DMS53 (cell line): ENCODE data around the gene NRSN1.
A peak's percentile ranks its signal among the peaks of the same experiment; 100 is the strongest.
"Not testable (repeated sequence)": the region's sequence is repeated elsewhere in the genome, so short reads cannot be mapped to it uniquely, and the experiment has no call there.

Experiments
- DNase-seq: peaks from one replicate; lab custom pipeline; 2025; lab: John Stamatoyannopoulos, UW

NRSN1 gene

DNA sequence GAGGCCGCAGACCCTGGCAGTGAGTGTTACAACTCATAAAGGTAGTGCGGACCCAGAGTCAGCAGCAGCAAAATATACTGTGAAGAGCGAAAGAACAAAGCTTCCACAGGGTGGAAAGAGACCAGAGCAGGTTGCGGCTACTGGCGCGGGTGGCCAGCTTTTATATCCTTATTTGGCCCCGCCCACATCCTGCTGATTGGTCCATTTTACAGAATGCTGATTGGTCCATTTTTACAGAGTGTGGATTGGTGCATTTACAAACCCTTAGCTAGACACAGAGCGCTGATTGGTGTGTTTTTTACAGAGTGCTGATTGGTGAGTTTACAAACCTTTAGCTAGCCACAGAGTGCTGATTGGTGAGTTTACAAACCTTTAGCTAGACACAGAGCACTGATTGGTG, 16.7 kb downstream of the NRSN1 start:
- DNase-seq, result not testable (repeated sequence)

DNA sequence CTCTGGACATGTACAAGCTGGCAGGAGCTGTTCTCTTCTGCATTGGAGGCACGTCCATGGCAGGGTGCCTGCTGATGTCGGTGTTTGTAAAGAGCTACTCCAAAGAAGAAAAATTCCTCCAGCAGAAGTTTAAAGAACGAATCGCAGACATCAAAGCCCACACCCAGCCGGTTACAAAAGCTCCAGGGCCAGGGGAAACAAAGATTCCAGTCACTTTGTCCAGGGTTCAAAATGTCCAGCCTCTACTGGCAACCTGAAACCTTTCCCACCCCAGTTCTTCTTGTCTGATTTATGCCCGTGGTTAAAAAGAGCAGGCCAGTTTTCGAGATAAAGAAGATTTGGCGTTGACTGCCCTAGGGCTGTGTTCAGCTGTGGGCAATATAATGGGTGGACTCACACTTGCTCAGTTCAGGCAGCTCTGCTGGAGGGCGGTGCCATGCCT, 19.7 kb downstream of the NRSN1 start:
- no peak for DNase-seq

DNA sequence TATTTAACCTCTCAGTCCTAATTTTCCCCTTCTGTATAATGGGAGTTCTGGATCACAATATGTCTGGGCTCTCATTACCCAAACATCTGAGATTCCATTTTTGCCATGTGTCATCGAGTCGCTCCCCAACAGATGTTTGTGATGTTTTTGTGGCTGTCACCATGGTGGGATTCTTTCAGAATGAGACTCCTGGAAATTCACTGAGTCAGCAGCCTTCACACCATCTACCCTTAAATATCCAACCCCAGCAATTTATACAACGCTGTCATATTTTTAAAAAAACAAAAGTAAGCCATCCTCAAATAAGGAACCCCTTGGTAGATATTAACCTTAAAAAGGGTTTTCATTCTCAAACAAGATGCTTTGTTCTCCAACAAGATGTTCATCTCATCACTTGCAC, 20.9 kb downstream of the NRSN1 start:
- no peak for DNase-seq

DNA sequence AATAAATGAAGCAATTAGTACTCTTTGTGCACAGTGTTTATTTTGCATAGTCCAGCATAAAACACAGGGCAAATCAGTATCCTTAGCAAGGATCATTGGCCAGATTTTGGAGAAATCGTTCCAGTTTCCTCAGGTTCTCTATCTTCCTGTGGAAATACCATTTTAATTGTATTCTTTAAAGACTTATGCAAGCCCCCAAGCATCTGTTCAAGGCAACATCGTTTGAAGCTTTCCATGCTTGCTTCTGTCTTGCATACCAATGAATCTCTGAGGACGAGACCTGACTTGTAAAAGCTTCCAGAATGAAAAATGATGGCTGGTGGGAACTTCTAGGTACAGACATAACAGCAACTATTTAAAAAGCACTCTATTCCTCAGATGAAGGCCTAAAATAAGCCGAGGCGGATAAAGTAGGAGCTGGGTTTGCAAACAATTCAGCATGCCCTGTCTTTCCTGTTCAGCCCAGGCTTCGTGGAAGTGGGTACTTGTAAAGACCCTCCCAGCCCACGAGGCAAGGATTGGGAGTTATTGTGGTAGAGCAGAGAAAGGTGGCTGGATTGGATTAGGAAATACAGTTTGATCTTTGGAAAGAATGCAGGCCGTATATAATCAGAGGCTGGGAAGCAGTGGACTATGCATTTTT, 21.6 kb downstream of the NRSN1 start:
- DNase-seq, result no peak

DNA sequence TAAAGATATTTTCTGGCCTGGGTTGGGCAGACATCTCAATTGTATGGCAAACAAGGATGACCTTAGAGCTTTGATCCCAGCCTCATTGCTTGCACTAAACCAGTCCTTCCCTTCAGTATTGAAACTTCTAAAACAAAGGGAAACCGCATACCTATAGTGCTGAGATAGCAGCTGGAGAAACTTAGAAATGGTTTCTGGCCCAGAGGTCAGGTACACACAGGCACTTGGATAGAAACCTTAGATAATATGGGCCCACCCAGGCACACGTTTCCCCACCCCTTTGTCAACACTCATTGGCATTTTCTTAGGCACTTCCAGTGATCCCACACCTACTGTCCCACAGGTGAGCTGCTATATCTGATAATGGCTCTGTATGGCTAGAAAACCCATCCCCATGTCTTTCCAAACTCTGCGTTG, 22.1 kb downstream of the NRSN1 start:
- DNase-seq, result no peak

DNA sequence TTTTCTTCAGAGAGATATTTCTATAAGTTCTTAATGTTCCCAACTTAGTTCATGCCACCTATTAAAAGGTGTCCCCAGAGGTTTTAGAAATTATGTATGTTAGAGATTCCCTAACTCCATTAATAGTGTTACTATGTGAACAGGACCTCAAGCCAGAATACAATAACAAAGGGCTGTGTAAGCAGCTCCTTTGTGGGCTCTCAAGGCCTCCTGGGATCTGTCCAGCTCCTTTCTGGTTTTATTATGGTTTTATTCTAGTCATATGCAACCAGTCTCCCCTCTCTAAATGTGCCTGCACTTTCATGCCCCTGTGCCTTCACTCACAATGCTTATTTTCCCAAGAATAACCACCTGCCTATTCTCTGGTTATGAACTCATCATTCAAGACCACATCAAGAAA, 22.7 kb downstream of the NRSN1 start:
- no peak for DNase-seq

DNA sequence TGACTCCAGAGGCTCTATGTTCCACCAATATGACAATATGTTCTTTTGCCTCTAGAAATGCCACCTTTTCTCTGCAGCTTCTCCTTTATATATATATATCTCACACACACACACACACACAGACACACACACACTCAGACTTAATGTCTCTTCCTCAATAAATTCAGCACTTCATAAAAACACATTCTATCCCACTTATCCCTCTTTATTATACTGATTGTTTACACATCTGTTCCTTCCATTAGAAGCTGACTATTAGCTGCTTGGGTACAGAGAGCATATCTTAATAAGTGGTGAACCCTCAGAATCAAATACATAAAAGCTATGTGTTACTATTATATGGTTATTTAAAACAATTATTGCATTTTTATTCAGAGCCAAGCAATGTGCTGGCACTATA, 23.3 kb downstream of the NRSN1 start:
- DNase-seq, result no peak

DNA sequence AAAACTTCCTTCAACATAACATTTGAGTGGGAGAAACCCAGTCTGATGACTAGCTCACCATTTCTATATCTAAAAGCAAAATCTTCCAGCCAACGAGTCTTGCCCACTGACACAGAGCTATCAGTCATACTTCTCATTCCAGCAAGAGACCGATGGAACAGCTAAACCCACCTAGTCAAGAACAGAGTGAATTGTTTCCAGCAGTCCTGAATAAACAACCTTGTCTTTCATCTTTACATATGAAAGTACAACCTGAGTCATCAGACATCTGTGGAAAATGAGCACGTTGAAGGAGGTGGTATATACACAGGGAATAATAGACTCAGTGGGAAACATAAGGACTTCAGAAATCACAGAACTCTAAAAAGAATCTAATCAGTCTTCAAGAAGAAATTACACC, 23.8 kb downstream of the NRSN1 start:
- peak; percentile 64 for DNase-seq

DNA sequence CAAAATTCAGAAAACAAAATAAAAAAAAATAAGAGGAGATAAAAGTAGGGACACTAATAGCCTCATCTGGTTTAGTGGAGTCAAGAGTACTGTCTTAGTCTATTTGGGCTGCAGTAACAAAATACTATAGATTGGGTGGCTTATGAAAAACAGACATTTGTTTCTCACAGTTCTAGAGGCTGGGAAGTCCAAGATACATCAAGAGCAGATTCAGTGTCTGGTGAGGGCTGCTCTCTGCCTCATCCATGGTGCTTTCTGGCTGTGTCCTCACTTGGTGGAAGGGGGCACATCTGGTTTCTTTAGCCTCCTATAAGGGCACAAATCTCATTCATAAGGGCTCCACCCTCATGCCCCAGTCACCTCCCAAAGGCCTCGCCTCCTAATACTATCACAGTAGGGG, 26.0 kb downstream of the NRSN1 start:
- DNase-seq, result no peak

DNA sequence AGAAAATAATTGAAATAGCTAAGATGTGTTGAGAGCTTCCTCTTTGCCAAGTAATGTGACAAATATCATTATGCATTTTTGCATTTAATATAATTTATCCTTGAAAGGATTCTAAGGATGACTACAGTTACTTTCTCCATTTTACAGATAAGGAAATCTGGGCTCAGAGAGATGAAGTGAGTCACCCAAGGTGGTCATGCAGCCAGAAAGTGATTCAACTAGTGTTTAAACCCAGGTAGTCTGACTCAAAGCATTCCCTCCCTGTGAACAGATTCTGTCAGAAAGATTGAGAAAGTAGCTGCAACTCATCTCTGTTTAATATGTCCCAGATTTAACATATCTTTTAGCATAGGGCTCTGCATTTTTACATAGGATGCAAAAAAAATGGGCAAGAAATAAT, 28.1 kb downstream of the NRSN1 start:
- no peak for DNase-seq

DNA sequence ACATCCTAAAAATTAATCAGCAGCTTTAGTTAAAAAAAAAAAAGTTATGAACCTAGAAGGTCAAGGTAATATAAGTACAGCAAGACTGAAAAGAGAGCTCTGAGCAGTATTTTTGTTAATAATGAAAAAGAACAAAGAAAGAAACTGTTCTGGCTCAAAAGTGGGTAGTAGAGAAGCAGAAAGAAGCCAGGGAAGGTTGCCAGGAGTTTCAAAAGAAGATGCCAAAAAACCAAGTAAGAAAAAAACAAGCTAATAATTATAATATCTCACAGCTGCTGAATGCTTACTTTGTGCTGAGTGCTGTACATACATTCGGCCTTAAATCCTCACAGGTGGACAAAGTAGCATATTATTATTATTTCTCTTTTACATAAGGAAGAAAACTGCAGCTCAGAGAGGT, 31.9 kb downstream of the NRSN1 start:
- no peak for DNase-seq

DNA sequence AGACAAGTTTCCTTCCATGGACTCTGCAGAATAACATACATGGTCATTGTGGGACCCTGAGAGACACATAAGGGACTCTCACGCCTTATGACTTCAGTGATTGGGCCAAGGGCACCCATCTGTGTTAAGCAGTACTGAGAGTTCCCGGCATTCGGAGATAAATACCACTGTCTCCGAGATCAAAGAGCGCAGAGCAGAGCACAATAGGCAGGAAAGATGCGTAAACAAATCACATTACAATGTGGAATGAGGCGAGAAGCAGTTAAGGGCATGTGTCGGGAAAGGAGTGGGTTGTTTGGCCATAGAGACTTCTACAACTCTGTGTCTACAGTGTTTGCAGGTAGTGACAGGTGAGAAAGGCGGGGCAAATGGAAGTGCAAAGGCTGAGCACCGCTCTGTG, 57.6 kb downstream of the NRSN1 start:
- DNase-seq, result no peak

DNA sequence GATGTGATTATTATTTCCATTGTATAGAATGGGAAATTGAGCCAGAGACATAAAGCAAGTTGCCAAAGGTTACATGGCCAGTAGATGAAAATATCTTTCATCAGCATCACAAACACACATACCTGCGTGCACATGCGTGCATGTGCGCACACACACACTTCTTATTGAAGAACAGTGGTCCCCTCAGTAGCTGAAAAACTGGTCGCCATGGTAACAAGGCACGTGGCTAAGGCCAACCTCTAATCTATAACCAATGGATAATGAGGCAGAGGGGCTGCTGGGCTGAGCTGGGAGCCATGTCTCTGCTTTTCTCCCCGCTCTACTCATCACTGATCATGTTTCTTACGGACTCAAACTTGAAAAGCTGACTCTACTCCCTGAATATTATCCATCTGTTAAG, 60.3 kb downstream of the NRSN1 start:
- DNase-seq, result no peak

DNA sequence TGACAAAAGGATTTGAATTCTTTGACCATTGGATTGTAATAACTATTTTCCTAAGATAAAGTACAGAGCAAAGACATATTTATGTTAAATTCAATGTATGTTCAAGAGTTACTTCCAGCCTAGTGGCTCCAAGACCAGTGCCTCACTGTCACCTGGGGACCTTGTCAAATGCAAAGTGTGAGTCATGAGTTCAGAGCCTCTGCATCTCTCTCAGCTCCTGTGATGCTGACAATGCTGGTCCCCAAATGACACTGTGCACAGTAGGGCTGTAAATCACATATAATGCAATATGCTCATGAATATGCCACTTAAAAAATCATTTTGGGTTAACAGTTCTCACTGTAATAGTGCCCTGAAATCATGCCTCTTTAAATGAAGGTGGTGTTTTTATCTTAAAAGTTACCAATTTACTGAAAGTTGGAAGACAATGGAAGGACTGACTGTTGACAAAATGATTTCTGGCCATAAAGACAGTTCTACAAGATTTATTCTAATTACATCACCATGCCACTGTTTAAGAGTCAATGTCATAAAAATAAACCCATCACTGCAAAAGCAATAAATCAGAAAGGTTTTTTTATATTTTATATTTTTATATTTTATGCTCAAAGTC, 62.1 kb downstream of the NRSN1 start:
- no peak for DNase-seq

DNA sequence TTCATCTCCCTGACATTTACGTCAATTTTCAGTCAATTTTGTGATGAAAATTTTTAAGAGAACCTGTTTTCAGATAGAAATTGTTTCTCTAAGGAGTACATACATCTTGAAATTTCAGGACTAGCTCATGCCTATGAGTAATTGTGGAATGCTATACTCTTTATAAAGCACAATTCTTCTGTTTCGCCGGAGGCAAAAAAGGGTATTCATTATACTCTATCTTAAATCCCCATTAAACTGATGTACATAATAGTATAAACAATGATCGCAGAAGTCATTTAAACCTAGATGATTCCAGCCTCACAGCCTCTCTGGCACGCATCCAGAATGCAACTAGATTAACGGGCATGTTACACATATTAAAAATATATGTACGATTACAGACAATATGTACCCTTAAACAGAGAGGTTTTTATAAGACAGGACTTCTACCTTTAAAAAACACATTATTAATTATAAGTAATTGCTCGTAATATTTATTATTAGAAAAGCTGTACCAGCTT, 62.6 kb downstream of the NRSN1 start:
- DNase-seq, result no peak

DNA sequence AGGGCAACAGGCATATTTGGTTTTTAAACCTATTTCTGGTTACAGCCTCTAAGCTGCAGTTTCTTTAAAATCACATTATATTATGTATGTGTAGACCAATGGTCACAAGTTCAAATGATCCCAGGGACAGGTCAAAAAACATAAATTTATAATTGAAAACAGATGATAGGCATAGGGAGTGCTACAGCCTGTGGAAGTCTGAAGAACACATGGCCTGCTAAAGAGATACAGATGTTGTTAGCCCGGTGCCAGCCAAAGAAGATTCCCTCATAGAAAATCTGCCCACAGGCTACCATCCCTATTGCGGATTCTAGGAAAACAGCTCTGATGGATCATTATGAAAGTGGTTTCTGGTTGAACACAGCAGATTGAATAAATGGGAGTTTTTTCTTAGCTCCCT, 65.3 kb downstream of the NRSN1 start:
- no peak for DNase-seq

DNA sequence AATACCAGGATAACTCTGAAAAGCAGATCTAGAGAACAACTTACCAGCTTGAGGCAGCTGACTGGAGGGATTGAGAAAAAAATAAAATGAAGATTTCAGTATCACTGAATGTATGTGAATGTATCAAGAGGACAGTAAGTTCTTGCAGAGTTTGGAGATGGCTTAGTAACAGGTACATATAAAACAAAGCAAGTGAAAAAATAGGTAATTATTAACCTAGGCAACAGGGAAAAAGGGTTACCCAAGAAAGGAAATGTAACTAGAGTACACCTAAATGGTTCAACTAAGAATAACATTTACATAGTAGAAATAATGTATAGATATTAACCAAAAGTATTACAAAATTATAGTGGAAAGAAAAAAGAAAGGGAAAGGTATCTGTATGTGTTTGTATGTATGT, 67.3 kb downstream of the NRSN1 start:
- peak; percentile 30 for DNase-seq

DNA sequence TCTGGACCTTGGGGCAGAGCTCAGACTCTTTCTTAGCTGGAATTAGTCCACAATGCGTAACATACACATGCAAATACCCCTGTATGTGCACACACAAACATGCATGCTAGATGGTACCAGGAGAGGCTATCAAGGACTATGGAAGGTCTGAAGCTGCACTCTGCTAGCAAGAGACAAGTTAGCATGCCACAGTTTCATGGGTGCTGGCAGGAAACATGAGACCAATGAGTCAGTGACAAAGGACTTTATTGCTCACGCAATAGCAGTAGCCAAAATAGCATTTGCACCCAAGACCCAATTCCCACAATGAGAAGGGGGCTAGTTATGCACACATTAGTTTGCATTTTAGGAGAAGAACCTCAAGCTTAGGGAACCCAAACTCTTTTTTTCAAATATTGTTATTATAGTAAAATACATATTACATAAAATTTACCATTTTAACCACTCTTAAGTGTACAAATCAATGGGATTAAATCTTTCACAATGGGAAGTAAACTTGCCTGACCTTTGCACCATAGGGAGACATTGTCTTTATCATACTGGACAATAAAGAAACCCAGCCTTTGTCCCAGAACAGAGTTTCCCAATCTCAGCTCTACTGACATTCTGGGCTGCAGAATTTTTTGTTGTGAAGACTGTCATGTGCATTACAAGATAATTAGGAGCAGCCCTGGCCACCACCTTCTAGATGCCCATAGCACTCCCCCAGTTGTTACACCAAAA, 69.1 kb downstream of the NRSN1 start:
- no peak for DNase-seq

DNA sequence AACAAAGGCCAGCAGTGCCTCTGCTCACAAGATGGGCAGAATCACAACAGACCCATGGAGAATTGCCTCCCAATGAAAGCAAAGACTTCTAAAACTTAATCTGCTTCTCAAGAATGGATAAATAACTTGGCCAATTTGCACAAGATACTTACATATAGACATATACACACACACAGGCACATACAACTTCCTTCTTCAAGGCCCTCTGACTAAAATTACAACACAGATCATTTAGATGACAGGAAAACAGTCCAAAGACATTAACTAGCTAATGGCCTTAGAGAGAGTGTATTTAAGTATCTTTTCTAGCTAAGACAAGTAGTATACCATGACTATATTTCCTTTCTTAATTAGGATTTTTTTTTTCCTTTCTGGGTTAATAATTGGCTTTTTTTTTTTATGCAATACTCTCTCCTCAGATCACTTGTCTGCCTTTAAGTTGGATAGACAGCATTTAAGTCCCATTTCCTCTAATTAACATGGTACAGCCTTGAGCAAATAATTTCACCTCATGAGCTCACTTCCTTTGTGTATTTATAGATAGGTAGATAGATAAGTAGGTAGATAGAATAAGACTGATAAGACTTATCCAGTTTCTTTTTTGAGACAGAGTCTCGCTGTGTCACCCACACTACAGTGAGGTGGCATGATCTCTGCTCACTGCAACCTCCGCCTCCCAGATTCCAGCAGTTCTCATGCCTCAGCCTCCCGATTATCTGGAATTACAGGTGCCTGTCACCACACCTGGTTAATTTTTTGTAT, 70.0 kb downstream of the NRSN1 start:
- DNase-seq, result peak; percentile 7
